H9 (cell line): ENCODE data around the gene MSLN. TPM values are rescaled to one million over a fixed set of nuclear protein-coding genes. Genes with fewer than 3 reads are reported as not detected.

Experiments
- DNase-seq: peaks from one replicate; pipeline ENCODE4 v3.0.0-alpha.2; 2017
- H2AFZ ChIP-seq: one replicate; pipeline ENCODE4 v1.6.1; 2013; ENCODE audit warnings: mild to moderate bottlenecking, low read length, control low read depth, moderate library complexity
- H2AK5ac ChIP-seq: 2 replicates; pipeline ENCODE4 v1.6.1; 2013; ENCODE audit warnings: low read length, control low read depth, mixed read lengths; ENCODE audit not compliant: insufficient read length
- H2BK120ac ChIP-seq: one replicate; pipeline ENCODE4 v1.6.1; 2013; ENCODE audit warnings: low read depth, mild to moderate bottlenecking, low read length, control low read depth, inconsistent platforms; ENCODE audit not compliant: poor library complexity, severe bottlenecking
- H2BK12ac ChIP-seq: 2 replicates; pipeline ENCODE4 v1.6.1; 2013; ENCODE audit warnings: low read length, control low read depth, mixed read lengths, low read depth; ENCODE audit not compliant: insufficient read length
- H2BK15ac ChIP-seq: 2 replicates; pipeline ENCODE4 v1.6.1; 2013; ENCODE audit warnings: low read depth, low read length, control low read depth
- H2BK20ac ChIP-seq: one replicate; pipeline ENCODE4 v1.6.1; 2013; ENCODE audit warnings: low read depth, mild to moderate bottlenecking, low read length, control low read depth, inconsistent platforms; ENCODE audit not compliant: poor library complexity, severe bottlenecking
- H2BK5ac ChIP-seq: 2 replicates; pipeline ENCODE4 v1.6.1; 2013; ENCODE audit warnings: low read length, control low read depth, mixed read lengths; ENCODE audit not compliant: insufficient read length
- H3K14ac ChIP-seq: 2 replicates; pipeline ENCODE4 v1.6.1; 2013; ENCODE audit warnings: low read length, control low read depth; ENCODE audit not compliant: insufficient read depth
- H3K18ac ChIP-seq: 2 replicates; pipeline ENCODE4 v1.6.1; 2013; ENCODE audit warnings: low read depth, mild to moderate bottlenecking, mixed read lengths, low read length, control low read depth; ENCODE audit not compliant: insufficient read length
- H3K23ac ChIP-seq: 2 replicates; pipeline ENCODE4 v1.6.1; 2013; ENCODE audit warnings: low read length, control low read depth, mixed read lengths, low read depth; ENCODE audit not compliant: insufficient read length
- H3K23me2 ChIP-seq: 2 replicates; pipeline ENCODE4 v1.6.1; 2013; ENCODE audit warnings: low read depth, mild to moderate bottlenecking, mixed read lengths, low read length, control low read depth; ENCODE audit not compliant: insufficient read length, poor library complexity, severe bottlenecking
- H3K27ac ChIP-seq: 2 replicates; pipeline ENCODE4 v1.5.1; 2013; ENCODE audit warnings: low read length, control low read depth, mixed read lengths, low read depth; ENCODE audit not compliant: insufficient read length
- H3K27me3 ChIP-seq: 2 replicates; pipeline ENCODE4 v1.6.1; 2013; ENCODE audit warnings: low read length, control low read depth, inconsistent platforms; ENCODE audit not compliant: insufficient read depth
- H3K4ac ChIP-seq: 2 replicates; pipeline ENCODE4 v1.6.1; 2013; ENCODE audit warnings: low read depth, mild to moderate bottlenecking, control low read depth, inconsistent platforms, low read length, moderate library complexity
- H3K4me1 ChIP-seq: 2 replicates; pipeline ENCODE4 v1.6.1; 2013; ENCODE audit warnings: low read length, control low read depth, inconsistent platforms; ENCODE audit not compliant: insufficient read depth
- H3K4me2 ChIP-seq: 2 replicates; pipeline ENCODE4 v1.6.1; 2013; ENCODE audit warnings: low read length, control low read depth, mixed read lengths; ENCODE audit not compliant: insufficient read length, insufficient read depth
- H3K56ac ChIP-seq: 2 replicates; pipeline ENCODE4 v1.6.1; 2013; ENCODE audit warnings: low read depth, mild to moderate bottlenecking, mixed read lengths, low read length, control low read depth; ENCODE audit not compliant: insufficient read length
- H3K79me1 ChIP-seq: 2 replicates; pipeline ENCODE4 v1.6.1; 2013; ENCODE audit warnings: low read depth, mild to moderate bottlenecking, moderate library complexity, low read length, control low read depth, inconsistent platforms; ENCODE audit not compliant: insufficient read depth, poor library complexity, severe bottlenecking
- H3K79me2 ChIP-seq: 2 replicates; pipeline ENCODE4 v1.6.1; 2013; ENCODE audit warnings: low read length, control low read depth, inconsistent platforms; ENCODE audit not compliant: insufficient read depth
- H3K9ac ChIP-seq: 2 replicates; pipeline ENCODE4 v1.6.1; 2013; ENCODE audit warnings: low read length, control low read depth, mixed read lengths; ENCODE audit not compliant: insufficient read length; ENCODE audit errors: extremely low read depth
- H3K9me3 ChIP-seq: one replicate; pipeline ENCODE4 v1.6.1; 2013; ENCODE audit warnings: low read depth, low read length, inconsistent platforms; ENCODE audit not compliant: control insufficient read depth
- H3T11ph ChIP-seq: one replicate; pipeline ENCODE4 v1.6.1; 2013; ENCODE audit warnings: mild to moderate bottlenecking, low read length, control low read depth, inconsistent platforms
- H4K20me1 ChIP-seq: one replicate; pipeline ENCODE4 v1.6.1; 2013; ENCODE audit not compliant: control insufficient read depth, insufficient read length, insufficient read depth
- H4K5ac ChIP-seq: 2 replicates; pipeline ENCODE4 v1.6.1; 2013; ENCODE audit warnings: low read depth, mild to moderate bottlenecking, mixed read lengths, low read length, control low read depth; ENCODE audit not compliant: insufficient read length
- H4K8ac ChIP-seq: replicated peaks from 2 replicates; pipeline ENCODE4 v1.6.1; 2013; ENCODE audit warnings: low read length, control low read depth, mixed read lengths, low read depth; ENCODE audit not compliant: insufficient read length
- H4K91ac ChIP-seq: 2 replicates; pipeline ENCODE4 v1.6.1; 2013; ENCODE audit warnings: low read depth, mild to moderate bottlenecking, moderate library complexity, mixed read lengths, low read length, control low read depth; ENCODE audit not compliant: insufficient read length
- H3K27ac Mint-ChIP-seq, 3 experiments: 2 replicates in 2 of 3; 3 replicates in 1 of 3; pipeline ENCODE4 v1.8.0; 2020 to 2021; ENCODE audit warnings: mixed read lengths in 3 of 3, mild to moderate bottlenecking in 1 of 3, moderate library complexity in 1 of 3
- H3K27me3 Mint-ChIP-seq: 2 replicates; pipeline ENCODE4 v1.8.0; 2021; ENCODE audit warnings: low read depth, mild to moderate bottlenecking, moderate library complexity, mixed read lengths
- H3K36me3 Mint-ChIP-seq, 3 experiments: 2 replicates in 2 of 3; 3 replicates in 1 of 3; pipeline ENCODE4 v1.8.0; 2020 to 2021; ENCODE audit warnings: low read depth in 3 of 3, mixed read lengths in 3 of 3; ENCODE audit not compliant: insufficient read depth in 1 of 3
- H3K4me1 Mint-ChIP-seq, 2 experiments: 2 replicates each; pipeline ENCODE4 v1.8.0; 2020; ENCODE audit warnings: mixed read lengths in 2 of 2
- H3K4me3 Mint-ChIP-seq, 2 experiments: 2 replicates in 1 of 2; 3 replicates in 1 of 2; pipeline ENCODE4 v1.8.0; 2020 to 2021; ENCODE audit warnings: mild to moderate bottlenecking in 2 of 2, mixed read lengths in 2 of 2, moderate library complexity in 1 of 2
- H3K9me3 Mint-ChIP-seq, 2 experiments: 2 replicates in 1 of 2; 3 replicates in 1 of 2; pipeline ENCODE4 v1.8.0; 2020; ENCODE audit warnings: mild to moderate bottlenecking in 2 of 2, mixed read lengths in 2 of 2, moderate library complexity in 1 of 2
- WGBS: extraction: QIAGEN DNeasy Blood & Tissue Kit; methylation state at CpG from one replicate; pipeline ENCODE4 v1.1.7; 2013; ENCODE audit warnings: missing lambda C conversion rate, low lambda C conversion rate, mixed read lengths; ENCODE audit not compliant: insufficient read length; ENCODE audit errors: extremely low coverage; 5-methylcytosine and 5-hydroxymethylcytosine counted together
- total RNA-seq: library from RNA; stranded (reverse); gene quantifications from 2 replicates; pipeline ENCODE4 v1.2.1, GENCODE V29; 2021
- TF ChIP-seq, protein P1 (sequence below): fragments of 200-600 bp; sonication (generic); conservative IDR thresholded peaks from 3 replicates; pipeline ENCODE4 v1.8.0; 2021; ENCODE audit warnings: antibody characterized with exemption, mild to moderate bottlenecking

The MSLN gene
- total RNA-seq, 1 experiment from 2014 or later = 0.22 TPM

DNA sequence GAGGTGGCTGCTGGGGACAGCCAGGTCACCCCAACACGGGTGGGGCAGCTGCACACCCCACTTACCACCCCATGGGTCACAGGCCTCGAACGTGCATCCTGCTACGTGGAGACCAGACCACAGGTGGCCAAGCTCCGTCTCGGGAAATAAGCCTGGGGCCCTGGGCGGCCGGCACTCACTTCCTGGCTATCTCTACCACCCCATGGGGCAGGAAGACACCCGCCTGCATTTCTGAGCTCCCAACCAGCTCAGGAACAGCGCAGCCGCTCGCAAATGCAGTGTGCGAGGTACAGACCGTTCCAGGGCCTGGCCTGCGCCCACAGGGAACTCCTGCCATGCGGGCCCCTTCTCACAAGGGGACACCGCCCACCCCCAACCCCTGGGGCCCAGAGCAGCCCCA, 44.9 kb downstream of the MSLN start:
- Histone ChIP-seq H2AK5ac (no peak overlapping the region), H3K14ac (no peak overlapping the region), H3K79me2 (no peaks in the 10 kb centered on the region), H4K8ac (no peak overlapping the region), H3K23me2 (peaks cover 4% of the 10 kb centered on the region), H2BK20ac (no peak overlapping the region), H2AFZ (no peak overlapping the region), H4K91ac (no peak overlapping the region), H3K27me3 (peaks cover 5% of the 10 kb centered on the region; the same call in 1 of the 2 replicates), H2BK120ac (no peak overlapping the region), H2BK15ac (no peak overlapping the region), H3T11ph (no peak overlapping the region), H4K5ac (no peak overlapping the region), H3K27ac (no peak overlapping the region), H3K9ac (no peak overlapping the region), H3K79me1 (no peaks in the 10 kb centered on the region), H2BK5ac (no peak overlapping the region), H3K18ac (no peak overlapping the region), H3K9me3 (no peaks in the 10 kb centered on the region), H3K4me1 (no peaks in the 10 kb centered on the region; the same call in 1 of the 2 replicates), H3K23ac (no peak overlapping the region), H4K20me1 (no peaks in the 10 kb centered on the region), H3K4me2 (no peak overlapping the region), H3K4ac (no peak overlapping the region), H2BK12ac (no peak overlapping the region), H3K56ac (no peak overlapping the region)
- WGBS = no CpG with 5 or more reads among the region's 17 CpGs
- Mint-ChIP-seq H3K4me1 (peaks cover 2 to 7% of the 10 kb centered on the region in 2 experiments; a peak in 1 of 4 replicates), H3K9me3 (peaks cover 0 to 8% of the 10 kb centered on the region in 2 experiments; a peak in 2 of 5 replicates), H3K27ac (no peak overlapping the region), H3K4me3 (no peak overlapping the region), H3K27me3 (peaks cover 82% of the 10 kb centered on the region), H3K36me3 (no peaks in the 10 kb centered on the region)
- TF ChIP-seq, protein P1, sequence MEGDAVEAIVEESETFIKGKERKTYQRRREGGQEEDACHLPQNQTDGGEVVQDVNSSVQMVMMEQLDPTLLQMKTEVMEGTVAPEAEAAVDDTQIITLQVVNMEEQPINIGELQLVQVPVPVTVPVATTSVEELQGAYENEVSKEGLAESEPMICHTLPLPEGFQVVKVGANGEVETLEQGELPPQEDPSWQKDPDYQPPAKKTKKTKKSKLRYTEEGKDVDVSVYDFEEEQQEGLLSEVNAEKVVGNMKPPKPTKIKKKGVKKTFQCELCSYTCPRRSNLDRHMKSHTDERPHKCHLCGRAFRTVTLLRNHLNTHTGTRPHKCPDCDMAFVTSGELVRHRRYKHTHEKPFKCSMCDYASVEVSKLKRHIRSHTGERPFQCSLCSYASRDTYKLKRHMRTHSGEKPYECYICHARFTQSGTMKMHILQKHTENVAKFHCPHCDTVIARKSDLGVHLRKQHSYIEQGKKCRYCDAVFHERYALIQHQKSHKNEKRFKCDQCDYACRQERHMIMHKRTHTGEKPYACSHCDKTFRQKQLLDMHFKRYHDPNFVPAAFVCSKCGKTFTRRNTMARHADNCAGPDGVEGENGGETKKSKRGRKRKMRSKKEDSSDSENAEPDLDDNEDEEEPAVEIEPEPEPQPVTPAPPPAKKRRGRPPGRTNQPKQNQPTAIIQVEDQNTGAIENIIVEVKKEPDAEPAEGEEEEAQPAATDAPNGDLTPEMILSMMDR = no peak
- no peak for DNase-seq
